HG02973 (cell line): ENCODE results near the gene FAM210B.
"Not testable (repeated sequence)": the region's sequence is repeated elsewhere in the genome, so short reads cannot be mapped to it uniquely, and the experiment has no call there.

ENCODE experiments used
- ATAC-seq: cut with Tn5 transposase; IDR thresholded peaks from one replicate; pipeline ENCODE4 v1.9.1; 2021; ENCODE audit warnings: moderate library complexity; ENCODE audit not compliant: unreplicated experiment

The FAM210B gene

GRCh38 chr20:56391596-56392131, 32.9 kb downstream of the FAM210B start:
- peak; percentile 25 for ATAC-seq

- peak; percentile 93 for ATAC-seq
Measured at GRCh38 chr20:56392132-56392880, 33.5 kb downstream of the FAM210B start, which contains the start of the genes AURKA and CSTF1. Gene AURKA, minus strand, starts transcription at chr20:56392215. Its CDS starts 4,018 bp downstream, at chr20:56388197. Gene CSTF1, plus strand, starts transcription at chr20:56392645. Its CDS starts 2,908 bp downstream, at chr20:56395553.

- ATAC-seq, result no peak
Measured at GRCh38 chr20:56392881-56393482, 34.2 kb downstream of the FAM210B start.

DNA sequence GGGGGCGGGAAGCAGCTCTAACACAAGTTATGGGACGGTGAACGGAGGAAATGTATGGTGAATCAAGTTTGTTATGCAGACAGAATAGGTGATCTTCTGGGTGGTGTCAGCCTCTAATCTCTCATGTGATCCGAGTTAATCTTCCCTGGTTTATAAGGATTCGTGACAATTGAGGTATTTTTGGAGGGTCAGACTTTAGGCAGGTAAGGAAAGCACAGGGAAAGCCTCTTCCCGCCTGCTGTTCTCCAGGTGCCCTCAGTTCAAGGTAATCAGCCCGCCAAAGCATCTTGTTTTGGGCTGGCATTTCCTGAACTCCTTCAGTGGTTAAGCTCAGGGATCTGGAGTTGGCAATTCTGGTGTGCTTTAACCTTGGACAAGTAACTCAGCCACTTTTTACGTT, 34.9 kb downstream of the FAM210B start:
- ATAC-seq, result no peak

GRCh38 chr20:56395166-56395565, 36.4 kb downstream of the FAM210B start:
- ATAC-seq, result no peak

DNA sequence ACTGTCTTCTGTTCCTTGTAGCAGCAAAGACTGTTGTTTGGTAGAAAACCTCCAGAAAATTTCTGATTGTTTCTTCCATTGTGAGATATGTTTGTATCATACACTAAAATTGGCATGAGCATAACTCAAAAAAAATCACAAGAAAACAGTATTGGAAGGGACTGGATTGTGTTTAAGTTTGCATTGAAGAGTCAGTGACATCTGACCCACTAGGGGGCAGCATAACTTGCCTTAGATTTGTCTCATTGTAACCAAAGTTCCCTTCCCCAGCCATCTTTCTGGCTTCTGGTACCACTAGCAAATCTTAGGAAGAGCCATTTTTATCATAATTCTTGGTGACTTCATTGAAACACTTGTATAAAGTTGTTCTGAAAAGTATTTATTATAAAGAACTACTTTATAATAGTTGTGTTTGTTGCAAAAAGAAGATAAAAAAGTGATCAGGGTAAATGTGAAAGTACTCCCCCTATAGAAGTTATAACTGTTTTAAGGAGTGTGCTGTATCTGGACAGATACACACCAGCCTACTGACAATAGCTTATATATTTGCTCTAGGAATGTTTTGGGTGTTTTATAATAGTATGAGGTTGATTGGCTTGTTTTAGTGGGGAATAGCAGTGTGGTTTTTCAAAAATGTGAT, 41.3 kb downstream of the FAM210B start:
- peak; percentile 68 for ATAC-seq

DNA sequence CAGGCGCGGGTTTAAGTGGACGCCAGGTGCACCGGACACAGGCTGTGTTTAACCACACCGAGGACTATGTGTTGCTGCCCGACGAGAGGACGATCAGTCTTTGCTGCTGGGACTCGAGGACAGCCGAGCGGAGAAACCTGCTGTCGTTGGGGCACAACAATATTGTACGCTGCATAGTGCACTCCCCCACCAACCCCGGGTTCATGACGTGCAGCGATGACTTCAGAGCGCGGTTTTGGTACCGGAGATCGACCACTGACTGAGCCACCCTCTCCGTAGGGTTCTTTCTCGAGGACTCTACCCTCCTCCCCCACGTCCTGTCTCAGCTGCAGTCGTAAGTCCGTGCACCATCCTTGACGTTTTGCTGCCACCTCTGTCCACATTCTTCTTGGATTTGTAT, 44.7 kb downstream of the FAM210B start:
- ATAC-seq, result no peak

- ATAC-seq, result not testable (repeated sequence)
Measured at GRCh38 chr20:56405356-56405755, 46.6 kb downstream of the FAM210B start.

GRCh38 chr20:56406910-56407309, 48.1 kb downstream of the FAM210B start:
- ATAC-seq, result no peak

- ATAC-seq, result no peak
Measured at GRCh38 chr20:56409521-56409920, 50.7 kb downstream of the FAM210B start.

- ATAC-seq, result no peak
Measured at GRCh38 chr20:56409956-56410355, 51.2 kb downstream of the FAM210B start.

GRCh38 chr20:56411287-56411686, 52.5 kb downstream of the FAM210B start:
- ATAC-seq, result not testable (repeated sequence)

GRCh38 chr20:56411759-56412472, 53.1 kb downstream of the FAM210B start, which contains the start of gene CASS4:
Gene CASS4, plus strand, starts transcription at chr20:56412260. Its CDS starts 199 bp downstream, at chr20:56412459.
- no peak for ATAC-seq

- ATAC-seq, result no peak
Measured at GRCh38 chr20:56412473-56412790, 53.7 kb downstream of the FAM210B start.

DNA sequence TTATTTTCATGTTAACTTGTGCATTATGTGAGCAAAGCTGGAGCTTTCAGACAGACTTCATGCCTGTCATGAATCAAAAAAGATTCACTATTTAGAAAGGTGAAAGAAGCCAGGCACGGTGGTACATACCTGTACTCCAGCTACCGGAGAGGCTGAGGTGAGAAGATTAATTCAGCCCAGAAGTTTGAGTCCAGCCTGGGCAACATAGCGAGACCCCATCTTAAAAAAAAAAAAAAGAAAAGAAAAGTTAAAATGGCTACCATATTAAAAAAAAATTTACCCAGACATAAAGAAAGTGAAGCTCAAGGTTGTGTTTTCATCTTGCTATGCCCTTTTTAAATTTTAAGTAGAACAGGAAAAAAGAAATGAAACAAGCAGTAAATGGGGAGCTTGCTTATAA, 54.2 kb downstream of the FAM210B start:
- no peak for ATAC-seq

DNA sequence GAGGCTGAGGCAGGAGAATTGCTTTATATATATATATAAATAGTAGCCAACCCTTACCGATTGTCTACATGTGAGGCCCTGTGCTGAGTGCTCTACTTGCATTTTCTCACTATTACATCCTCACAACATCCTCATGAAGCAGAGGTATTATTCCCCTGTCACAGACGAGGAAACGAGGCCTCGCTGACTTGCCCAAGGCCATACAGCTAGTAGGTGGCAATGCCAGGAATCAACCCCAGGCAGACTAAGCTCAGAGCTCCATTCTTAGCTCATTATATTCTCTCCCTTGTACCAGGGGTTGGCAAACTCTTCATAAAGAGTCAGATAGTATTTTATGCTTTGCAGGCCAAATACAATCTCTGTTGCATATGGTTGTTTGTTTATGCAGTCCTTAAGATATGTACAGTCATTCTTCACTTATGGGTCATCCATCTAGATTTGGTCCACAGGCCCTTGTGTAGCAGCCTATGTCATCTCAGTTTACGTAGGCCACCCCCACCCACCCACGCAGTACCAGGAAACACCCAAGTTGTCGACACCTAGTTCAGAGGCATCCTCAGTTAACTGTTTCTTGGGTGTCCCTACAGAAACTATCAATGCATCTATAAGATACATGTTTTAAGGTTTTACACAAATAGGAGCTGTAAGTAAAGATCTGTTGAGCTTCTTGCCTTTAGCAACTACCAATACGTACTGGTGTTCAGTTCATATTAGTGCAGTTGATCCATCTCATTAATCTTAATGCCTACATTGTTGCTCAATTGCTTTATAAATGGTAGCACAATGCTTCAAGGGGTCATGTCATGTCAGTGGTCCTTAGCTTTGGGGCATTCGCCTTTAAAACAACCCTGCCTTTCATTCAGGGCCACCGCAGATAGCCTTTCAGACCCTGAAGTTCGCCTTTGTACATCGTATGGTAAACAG, 56.3 kb downstream of the FAM210B start:
- ATAC-seq, result no peak

DNA sequence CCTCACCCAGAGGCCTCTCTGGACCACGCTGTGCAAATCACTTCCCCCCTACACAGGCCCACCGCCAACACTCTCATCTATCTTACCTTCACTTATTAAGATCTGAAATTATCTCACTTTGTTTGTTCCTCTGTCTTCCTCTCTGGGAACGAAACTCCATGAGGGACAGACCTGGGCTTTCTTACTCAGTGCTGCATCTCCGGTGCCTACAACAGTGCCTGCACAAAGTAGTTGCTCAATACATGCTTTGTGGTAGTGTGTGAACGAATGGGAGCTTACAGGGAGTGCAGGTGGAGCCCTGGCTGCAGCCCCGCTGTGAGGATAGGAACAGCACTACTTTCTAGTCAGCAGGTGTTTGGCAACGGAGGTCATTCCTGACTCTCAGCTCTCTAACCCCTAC, 58.6 kb downstream of the FAM210B start:
- ATAC-seq, result no peak

- ATAC-seq, result no peak
Measured at GRCh38 chr20:56417911-56418310, 59.1 kb downstream of the FAM210B start.
